GM18861 (cell line): ENCODE results near the gene GCNT1.
"Not testable (repeated sequence)": the region's sequence is repeated elsewhere in the genome, so short reads cannot be mapped to it uniquely, and the experiment has no call there.

ENCODE experiments used
- ATAC-seq: cut with Tn5 transposase; IDR thresholded peaks from one replicate; pipeline ENCODE4 v1.9.1; 2021; ENCODE audit not compliant: unreplicated experiment

GCNT1 gene

DNA sequence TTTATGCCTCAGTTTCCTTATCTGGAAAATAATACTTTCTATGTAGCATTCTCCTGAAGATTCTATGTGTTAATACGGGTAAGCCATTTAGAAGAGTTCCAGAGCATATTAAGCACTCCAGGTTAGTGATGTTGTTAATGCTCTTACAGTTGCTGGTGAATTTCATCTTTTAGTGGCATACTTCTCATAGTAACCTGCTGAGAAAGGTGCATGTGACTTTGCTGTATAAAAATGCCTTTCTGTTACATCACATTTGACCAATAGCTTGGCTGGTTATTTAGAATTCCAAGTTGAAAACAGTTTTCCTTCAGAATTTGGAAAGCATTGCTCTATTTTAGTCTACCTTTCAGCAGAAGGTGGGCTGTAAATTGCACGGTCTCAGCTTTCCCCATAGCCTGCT, 27.2 kb downstream of the GCNT1 start:
- no peak for ATAC-seq

DNA sequence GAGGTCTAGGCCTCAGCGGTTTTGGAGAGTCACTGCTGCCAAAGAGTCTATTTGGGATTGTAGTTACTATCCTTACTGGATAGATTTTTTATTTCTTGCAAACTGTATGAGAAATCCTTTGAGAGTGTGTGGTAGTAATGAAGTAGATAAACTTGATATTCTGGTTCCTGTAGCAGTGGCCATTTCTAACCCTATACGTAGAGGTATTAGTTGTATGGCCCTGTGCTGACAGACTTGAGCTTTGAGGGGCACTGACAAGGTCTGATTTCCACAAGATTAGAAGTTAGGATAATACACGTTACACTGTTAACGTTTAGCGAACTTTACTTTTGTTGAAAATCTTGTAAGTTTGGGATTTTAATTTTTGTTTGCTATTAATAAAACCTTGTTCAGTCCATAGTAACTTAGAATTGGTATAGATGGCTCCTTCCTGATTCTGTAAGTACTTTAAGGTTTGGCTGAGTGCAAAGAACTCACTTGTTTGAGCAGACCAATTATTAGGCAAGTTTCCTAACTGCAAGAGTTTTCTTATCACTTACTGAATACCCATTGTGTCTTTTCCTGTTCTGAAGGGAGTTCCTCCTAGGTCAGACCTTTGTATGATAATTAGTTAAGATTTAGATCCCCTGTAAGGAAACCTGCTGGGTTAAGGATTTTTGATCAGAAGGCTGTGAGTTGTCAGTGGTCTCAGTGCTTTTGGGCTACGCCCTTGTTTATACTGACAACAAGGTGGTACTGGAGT, 31.4 kb downstream of the GCNT1 start:
- ATAC-seq: no peak

DNA sequence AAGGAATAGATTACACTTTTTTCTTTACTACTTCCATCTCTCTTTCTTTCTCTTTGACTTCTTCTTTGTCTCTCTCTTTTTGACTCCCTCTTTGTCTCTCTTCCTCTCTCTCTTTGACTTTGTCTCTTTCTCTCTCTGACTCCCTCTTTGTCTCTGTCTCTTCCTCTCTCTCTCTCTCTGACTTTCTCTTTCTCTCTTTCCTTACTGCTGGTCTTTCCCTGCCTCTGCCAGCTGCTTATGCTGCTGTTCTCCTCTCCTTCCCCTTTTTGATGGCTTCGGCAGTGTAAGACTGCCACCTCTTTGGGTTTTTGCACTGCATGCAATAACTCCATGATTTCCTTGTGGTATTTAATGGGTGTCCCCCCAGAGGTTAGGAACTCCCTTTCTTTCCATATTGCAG, 32.1 kb downstream of the GCNT1 start:
- ATAC-seq: not testable (repeated sequence)

DNA sequence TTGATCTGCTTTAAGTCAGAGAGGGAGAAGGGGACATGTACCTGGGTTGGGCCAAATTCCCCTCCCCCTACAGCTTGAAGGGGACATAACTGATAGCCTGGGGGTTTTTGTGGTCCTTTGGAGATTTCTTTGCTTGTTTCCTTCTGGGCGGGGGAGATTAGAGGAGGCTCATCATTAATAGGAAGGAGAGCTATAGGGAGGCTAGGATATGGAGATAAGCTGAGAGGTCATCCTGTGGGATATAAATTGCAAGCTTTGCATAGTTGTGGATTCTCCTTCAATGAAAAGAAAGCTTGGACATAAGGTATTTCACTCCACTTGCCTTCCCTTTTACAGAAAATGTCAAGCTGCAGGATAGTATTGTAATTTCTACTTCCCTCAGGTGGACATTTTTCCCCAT, 34.5 kb downstream of the GCNT1 start:
- ATAC-seq: not testable (repeated sequence)

DNA sequence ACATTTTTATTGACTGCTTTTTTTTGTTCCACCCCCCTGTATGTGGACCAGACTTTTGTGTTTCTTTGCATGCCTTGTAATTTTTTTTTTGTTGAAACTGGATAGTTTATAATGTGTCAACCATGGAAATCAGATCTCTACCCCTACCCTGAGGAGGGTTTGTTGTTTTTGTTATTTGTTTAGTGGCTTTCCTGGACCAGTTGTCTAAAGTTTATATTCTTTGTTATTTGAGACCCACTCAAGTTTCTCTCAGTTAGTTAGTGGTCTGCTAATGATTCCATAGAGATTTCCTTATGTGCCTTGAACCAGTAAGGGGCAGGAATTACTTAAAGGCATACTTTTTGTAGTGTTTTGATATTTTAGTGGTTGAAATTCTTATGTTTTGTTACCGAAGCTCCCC, 41.1 kb downstream of the GCNT1 start:
- no peak for ATAC-seq

DNA sequence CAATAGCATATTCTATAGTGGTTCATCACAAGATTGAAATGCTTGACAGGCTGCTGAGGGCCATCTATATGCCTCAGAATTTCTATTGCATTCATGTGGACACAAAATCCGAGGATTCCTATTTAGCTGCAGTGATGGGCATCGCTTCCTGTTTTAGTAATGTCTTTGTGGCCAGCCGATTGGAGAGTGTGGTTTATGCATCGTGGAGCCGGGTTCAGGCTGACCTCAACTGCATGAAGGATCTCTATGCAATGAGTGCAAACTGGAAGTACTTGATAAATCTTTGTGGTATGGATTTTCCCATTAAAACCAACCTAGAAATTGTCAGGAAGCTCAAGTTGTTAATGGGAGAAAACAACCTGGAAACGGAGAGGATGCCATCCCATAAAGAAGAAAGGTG, 43.8 kb downstream of the GCNT1 start:
- no peak for ATAC-seq

DNA sequence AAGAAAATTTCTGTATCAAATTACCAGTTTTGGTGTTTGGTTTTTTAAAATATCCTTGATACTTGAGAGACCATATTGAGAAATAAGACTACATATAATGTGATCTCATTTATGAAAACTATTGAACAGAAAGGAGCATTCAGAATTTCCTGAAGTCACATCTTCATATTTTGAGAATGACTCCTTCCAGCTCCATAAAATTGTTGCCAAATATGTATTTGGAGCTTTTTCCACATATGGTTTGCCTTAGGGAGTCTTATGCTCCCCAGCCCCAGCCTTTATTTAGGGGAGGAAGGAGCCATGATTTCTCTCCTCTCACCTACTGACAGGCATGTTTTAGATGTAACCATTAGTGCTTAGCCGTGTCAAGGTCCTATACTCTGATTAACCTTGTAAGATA, 51.1 kb downstream of the GCNT1 start:
- ATAC-seq: no peak

DNA sequence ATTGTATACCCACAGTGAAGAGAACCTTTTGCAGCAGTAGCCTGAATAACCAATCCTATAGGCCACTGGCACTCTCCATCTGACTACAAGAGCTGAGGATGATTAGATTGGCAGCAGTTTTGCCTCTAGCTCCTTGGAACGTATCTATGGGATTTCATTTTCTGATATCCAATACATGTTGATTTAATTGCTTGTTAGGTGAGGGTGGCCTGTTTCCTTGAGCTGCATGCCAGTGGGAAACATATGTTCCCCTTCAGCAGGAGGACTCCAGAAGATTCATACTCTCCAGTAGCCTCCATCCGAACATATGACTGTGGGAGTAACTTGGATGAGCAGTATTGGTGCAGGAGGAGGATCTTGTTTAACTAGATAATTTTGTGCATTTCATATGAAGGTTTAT, 51.5 kb downstream of the GCNT1 start:
- no peak for ATAC-seq

DNA sequence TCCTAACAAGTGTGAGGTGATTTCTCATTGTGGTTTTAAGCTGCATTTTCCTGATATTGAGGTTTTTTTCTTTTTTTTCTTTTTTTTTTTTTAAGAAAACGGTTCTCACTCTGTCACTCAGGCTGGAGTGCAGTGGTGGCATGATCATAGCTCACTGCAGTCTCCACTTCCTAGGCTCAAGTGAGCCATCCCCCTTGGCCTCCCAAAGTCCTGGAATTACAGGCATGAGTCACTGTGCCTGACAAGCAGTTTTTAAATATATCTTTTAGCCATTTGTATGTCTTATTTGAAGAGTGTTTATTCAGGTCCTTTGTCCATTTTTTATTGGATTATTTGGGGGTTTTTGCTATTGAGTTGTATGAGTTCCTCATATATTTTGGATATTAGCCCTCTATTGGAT, 53.8 kb downstream of the GCNT1 start:
- no peak for ATAC-seq

DNA sequence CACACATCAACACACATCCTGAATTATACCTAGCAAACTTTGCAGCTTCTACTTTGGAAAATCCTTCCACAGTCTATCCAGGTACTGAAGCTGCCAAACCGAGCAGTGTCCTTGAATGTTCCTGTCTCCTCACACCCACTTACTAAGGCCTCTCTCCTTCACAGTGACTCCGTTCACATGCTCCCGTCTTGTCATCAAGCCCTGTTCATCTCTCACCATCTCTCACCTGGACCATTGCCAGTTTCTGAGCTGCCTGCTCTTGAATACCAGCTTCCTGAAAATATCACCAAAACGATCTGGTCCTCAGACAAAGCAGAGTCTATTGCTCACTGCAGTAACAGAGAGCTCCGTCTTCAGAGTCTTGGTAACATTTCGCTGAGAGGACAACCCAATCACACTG, 57.4 kb downstream of the GCNT1 start:
- no peak for ATAC-seq

DNA sequence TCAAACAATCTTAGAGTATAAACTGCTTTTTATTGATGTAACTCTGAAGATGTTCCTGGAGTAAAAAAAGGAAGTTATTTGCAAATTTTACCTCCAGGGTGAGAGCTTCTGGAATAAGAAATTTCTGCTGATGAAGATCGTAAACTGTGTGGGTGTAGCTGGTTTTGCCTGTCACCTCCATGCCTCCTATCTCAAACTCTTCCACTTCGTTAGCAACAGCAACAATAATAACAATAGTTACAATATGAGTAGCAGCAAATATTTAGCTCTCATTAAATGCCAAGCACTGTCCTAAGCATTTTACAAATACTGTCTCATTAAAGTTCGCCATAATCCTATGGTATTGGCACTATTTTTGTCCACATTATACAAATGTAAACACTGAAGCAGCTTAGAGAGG, 57.9 kb downstream of the GCNT1 start:
- no peak for ATAC-seq

DNA sequence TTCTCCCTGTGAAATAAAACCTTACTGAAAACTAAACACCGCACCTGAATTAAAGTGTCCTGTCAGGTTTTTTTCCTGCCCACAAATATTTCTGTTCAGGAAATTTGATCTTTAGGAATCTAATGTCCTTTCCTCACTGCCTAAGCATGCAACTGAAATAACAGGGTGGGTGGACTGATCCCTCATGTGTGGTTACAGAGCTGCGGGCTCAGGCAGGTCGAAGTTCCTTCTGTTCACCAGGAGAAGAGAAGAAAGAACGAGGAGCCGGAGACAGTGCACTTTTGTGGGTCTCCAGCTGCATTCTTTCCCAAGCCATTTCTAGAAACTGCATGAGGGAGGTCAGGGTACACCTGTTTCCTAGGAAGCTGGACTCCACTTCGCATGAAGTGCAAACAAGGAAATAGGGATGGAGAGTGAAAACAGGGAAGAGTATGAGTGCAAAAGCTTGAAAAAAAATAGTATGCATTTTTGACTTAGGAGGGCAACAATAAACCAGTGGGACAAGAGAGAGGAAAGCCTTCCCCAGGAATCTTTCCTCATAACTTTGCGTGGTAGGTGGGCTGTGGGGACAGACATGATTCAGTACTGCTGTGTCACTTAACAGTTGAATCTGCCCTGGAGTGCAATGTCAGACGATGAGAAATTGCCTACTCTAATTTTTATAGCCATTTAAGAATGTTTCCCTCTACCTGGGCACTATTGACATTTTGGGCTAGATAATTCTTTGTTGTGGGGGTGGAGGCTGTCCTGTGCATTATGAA, 60.3 kb downstream of the GCNT1 start:
- ATAC-seq: no peak

DNA sequence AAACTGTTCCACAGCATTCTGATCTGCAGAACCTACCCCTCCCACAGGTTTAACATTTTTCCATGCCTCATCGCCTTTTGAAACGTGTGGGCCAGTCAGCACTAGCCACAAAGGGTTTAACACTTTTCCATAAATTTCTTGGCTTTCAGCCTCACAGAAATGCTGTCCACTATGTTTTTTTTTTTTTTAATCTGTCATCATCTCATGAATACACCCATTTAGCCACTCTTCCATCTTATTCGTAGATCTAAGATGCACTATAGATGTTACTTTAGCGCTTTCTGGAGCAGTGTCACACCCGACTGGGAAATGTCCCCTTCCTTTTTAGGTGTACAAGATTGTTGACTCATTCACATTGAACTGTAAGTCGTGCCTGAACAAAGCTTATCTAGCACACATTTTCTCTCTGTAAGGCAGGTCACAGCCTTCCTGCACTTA, 62.3 kb downstream of the GCNT1 start:
- no peak for ATAC-seq

DNA sequence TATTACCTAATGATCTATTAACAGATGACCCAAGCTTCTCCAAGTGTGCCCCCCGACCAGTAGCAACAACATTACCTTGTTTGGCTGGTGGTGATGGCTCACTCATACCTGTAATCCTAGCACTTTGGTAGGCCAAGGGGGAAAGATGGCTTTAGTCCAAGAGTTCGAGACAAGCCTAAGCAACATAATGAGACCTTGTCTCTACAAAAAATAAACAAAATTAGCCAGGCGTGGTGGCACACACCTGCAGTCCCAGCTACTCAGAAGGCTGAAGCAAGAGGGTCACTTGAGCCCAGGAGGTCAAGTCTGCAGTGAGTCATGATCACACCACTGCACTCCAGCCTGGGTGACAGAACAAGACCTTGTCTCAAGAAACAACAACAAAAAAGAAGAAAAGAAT, 62.9 kb downstream of the GCNT1 start:
- no peak for ATAC-seq

DNA sequence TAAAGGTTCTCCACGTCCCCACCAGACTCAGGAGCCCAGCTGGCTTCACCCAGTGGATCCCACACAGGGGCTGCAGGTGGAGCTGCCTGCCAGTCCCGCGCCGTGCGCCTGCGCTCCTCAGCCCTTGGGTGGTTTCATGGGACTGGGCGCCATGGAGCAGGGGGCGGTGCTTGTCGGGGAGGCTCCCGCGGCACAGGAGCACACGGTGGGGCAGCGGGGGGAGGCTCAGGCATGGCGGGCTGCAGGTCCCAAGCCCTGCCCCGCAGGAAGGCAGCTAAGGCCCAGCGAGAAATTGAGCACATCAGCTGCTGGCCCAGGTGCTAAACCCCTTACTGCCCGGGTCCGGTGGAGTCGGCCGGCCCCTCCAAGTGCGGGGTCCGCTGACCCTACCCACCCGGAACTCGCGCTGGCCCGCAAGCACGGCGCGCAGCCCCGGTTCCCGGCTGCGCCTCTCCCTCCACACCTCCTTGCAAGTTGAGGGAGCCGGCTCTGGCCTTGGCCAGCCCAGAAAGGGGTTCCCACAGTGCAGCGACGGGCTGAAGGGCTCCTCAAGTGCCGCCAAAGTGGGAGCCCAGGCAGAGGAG, 64.7 kb downstream of the GCNT1 start:
- ATAC-seq: not testable (repeated sequence)

DNA sequence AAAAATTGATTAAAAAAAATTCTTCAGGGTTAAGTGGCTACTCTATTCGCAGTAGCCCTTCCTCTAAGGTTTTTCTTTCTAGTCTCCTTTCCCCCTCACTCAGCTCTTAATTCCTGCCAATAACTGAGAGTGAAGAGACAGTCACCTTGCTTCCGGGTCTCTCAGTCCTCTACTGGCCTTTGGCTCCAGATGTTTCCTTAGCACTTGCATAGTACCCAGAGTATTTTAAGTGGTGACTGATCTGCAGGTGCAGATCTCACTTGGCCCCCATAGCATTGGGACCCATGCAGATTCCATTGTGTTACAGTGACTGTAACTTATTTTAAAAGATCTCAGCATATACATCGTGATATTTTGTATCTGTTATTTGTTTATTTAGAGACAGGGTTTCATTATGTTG, 66.2 kb downstream of the GCNT1 start:
- no peak for ATAC-seq

DNA sequence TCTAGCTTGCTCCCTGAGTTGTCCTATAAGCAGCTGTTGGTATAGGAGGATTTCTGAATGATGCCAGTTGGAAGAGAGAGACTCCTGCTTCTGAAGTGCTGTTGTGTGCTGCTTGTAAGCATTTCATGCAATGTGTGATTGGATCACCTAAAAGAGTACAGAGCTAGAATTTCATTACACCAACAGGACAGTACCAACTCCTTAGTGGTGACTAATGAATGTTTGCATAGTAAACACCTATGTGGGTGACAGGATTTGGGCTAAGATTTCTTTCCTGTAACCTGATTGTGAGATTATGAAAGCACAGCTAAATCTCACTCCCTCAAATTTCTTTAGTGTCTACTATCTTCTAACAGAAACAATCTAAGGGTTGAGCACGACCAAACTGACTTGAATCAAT, 67.0 kb downstream of the GCNT1 start:
- no peak for ATAC-seq

DNA sequence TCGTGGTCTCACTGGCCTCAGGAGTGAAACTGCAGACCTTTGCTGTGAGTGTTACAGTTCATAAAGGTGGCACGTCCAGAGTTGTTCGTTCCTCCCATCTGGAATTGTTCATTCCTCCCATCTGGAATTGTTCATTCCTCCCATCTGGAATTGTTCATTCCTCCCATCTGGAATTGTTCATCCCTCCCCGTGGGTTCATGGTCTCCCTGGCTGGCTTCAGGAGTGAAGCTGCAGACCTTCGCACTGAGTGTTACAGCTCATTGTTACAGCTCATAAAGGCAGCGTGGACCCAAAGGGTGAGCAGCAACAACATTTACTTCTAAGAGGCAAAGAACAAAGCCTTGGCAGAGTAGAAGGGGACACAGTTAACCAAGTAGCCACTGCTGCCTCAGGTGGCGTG, 69.1 kb downstream of the GCNT1 start:
- ATAC-seq: no peak

DNA sequence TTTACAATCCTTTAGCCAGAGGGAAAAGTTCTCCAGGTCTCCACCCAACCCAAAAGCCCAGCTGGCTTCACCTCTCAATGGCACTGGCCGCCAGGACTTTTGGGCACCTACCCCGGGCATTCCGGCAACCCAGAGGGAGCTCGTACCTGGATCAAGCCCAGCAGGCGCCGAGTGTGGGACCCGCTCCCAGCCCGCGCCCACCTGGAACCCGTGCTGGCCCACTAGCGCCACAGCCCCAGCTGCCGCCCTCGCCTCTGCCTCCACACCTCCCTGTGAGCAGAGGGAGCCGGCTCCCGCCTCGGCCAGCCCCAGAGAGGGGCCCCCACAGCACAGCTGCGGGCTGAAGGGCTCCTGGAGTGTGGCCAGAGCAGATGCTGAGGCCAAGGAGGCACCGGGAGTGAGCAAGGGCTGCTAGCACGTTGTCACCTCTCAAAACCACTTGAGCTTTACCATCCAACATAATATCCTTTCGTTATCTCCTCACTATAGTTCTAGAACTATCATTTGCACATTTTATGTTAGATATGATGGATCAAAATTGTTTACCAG, 69.7 kb downstream of the GCNT1 start:
- no peak for ATAC-seq

DNA sequence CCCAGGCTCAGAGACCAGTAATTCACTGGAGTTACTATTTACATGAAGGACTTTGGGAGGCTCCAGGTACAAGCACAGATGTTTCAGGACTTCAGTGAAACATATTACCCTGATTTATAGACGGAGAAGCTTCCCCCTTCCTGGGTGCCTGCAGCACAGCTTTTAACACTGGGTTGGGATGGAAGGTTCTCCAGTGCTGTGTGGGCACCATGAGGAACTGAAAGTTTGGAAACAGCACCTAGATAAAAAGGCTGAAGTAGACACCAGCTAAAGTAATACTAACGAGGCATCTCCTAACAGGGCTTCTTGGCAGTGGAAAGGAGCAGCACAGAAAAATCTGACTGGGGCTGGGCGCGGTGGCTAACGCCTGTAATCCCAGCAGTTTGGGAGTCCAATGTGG, 70.7 kb downstream of the GCNT1 start:
- no peak for ATAC-seq

DNA sequence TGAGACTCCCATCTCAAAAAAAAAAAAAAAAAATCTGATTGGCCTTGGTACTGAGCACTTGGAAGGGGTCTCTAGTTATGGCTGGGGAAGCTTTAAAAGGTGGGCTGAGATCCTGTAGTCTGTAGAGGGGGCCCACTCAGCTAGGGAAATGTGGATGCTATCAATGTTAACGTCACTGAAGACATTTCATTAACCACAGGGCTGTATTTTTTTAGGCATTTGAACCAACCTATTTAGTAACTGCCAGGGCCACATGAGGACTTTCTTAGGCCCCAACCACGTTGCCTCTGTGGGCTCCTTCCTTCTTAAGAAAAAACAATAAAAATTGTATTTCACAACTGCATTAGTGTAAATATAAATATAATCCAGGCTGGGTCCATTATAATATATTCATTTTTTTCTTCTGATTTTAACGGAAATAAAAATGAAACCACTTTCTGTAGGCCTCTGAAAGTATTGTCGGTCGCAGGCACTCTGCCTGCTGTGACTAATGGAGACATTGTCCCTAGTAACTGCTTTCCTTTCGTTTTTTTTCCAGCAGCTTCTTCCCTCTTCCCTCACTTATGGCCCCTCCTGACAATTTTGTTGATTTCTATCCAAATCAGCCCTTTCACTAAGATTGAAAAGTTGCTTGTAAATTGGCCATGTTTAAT, 71.6 kb downstream of the GCNT1 start:
- ATAC-seq: no peak
